GM18861 (cell line): ENCODE measurements around the gene ST6GALNAC2.

Experiments
- ATAC-seq: cut with Tn5 transposase; IDR thresholded peaks from one replicate; pipeline ENCODE4 v1.9.1; 2021; ENCODE audit not compliant: unreplicated experiment

Gene ST6GALNAC2

GRCh38 chr17:76556765-76557367, 28.8 kb downstream of the ST6GALNAC2 start:
- no peak for ATAC-seq

DNA sequence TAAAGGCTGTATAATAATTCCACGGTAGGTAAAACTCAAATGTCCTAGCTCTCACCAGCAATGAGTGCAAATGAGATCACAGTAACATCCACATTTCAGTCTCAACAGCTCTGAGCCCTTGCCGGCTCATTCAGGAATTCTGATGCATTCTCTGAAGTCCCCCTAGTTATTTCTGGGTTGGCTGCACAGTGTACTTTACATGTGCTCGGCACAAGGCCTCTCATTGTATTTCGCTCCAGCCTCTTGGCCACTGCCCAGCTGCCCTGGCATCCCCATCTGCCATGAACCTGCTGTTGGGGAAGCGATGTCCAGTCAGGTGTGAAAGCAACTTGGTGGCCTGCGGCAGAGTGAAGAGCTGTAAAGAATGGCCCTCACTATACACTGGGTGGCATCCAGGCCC, 31.5 kb downstream of the ST6GALNAC2 start:
- no peak for ATAC-seq

- no peak for ATAC-seq
Observed at GRCh38 chr17:76553178-76553908, 32.3 kb downstream of the ST6GALNAC2 start.

GRCh38 chr17:76551685-76552084, 34.0 kb downstream of the ST6GALNAC2 start:
- no peak for ATAC-seq

- no peak for ATAC-seq
Observed at GRCh38 chr17:76550712-76551615, 34.7 kb downstream of the ST6GALNAC2 start.

- no peak for ATAC-seq
Observed at GRCh38 chr17:76549539-76549938, 36.1 kb downstream of the ST6GALNAC2 start.

DNA sequence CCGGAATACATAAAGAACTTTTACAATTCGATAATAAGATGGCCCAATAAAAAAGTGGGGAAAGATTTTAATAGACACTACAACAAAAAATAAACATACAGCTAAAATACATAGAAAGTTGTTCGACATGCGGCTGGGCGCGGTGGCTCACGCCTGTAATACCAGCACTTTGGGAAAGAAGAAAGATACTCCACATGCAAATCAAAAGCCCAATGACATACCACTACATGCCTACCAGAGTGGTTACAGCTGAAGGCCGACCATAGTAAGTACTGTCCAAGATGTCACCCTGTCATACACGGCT, 36.5 kb downstream of the ST6GALNAC2 start:
- ATAC-seq = no peak

- no peak for ATAC-seq
Observed at GRCh38 chr17:76548378-76549214, 37.1 kb downstream of the ST6GALNAC2 start.

- no peak for ATAC-seq
Observed at GRCh38 chr17:76547642-76548202, 37.9 kb downstream of the ST6GALNAC2 start.

DNA sequence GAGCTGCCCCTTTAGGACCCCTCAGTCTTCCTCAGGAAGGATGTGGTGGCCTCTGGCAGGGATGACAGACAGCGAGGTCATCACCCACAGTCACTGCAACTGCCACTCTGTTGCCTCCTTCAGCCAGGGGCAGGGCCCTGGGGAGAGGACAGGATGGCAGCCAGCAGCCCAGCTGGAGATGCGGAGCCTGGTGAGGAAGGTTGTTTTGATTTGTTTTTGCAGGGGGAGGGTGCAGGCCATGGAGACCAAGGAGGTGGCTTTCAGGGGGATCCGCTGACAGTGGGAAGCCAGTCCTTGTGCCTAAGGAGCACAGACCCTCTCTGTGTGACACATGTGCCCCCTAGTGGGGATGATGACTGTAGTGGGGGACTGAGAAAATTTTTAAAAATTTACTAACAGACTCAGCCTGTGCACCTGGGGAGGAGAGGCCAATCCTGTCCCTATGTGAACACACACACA, 38.4 kb downstream of the ST6GALNAC2 start:
- no peak for ATAC-seq

- no peak for ATAC-seq
Observed at GRCh38 chr17:76546556-76547182, 39.0 kb downstream of the ST6GALNAC2 start.

DNA sequence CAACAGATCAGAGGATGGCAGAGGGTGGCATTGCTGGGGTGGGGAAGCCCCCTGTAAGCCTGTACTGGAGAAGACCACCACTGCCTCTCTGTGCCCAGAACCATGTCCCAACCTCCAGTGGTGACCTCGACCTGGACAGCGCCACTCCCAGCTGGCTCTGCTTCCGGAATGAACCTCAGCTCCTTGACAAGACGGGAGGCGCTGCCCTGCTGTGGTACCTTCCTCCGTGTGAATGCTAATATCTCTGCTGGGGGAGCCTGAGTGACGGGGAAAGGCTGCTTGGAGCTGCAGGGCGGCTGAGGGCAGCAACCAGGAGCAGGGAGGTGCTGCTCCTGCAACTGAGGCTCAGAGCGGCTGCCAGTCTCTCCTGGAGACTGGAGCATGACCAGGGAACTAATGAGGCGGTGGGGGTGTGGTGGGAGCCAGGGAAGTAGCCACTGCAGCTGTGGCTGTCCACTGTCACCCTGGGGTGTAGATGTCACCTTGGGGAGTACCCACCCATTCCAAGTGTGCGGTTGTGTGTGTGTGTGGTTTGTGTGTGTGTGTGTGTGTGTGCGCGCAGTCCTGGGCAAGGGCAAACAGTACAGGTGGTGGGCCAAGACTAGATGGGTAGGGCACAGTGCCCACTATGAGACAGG, 39.6 kb downstream of the ST6GALNAC2 start:
- no peak for ATAC-seq

DNA sequence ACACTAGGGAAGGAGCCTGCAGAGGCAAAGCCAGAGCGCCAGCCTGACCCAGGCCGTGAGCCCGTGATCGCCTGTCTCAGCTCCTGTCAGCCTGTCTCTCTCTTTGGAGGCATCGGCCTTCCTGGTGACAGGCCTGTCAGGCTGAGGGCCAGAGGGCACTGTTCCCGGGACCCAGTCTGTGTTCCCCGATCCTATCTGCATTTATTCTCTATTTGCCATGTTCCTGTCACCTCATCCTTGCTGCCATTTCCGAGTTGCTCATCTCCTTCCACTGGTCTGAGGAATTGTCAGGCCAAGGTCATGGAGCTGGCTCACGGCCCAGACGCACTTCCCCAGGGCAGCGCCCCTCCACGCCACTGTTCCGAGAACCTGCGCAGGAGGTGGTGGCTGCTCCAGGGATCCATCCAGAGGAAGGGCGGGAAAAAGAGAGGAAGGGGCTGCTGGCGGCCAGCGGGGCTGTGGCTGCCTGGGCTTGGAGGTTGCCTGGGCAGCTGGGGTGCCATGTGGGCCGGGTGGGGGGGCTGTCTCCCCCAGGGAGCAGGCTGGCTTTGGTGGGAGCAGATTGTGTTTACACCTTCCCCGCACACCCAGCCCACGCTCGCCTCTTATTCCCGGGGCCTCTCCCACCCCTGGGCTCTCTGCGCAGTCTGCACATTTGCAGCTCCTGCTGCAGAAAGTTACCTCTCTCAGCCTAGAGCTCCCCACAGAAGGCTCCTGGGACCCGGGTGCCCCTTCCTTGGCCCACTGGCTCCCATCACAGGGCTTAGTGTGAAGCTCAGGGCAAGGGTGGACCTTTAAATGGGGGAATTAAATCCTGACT, 40.9 kb downstream of the ST6GALNAC2 start:
- no peak for ATAC-seq

DNA sequence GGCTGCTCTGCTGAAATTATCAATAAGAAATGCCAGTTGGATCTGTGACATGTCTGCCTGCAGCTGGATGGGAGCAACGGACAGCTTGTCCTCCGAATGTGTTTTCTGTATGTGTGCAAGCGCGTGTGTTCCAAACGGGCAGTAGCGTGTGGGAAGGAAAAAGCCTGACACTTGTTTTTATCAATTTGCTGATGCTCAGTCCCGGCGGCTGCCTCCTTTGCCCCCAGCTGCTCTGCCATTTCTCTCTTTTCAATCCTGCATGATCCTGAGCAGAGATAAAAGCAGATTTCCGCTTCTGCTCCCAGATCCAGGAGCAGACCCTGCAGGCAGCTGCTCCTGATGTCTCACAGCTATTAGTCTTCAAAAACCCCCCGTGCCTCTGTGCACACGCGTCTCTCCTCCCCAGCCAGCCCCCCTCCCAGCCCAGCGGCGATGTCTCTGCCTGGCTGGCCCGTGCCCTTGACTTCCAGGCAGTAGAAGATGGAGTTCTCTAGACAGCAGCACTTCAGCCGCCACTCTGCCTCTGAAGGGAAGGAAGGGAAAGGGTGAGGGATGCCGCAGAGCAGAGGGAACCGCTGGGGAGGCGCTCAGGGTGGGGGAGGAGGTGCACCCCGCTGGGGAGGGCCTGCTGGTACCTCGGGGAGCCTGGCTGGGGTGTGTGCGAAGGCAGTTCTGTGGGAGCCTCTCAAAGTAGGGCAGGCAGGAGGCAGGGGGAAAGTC, 41.7 kb downstream of the ST6GALNAC2 start:
- no peak for ATAC-seq

DNA sequence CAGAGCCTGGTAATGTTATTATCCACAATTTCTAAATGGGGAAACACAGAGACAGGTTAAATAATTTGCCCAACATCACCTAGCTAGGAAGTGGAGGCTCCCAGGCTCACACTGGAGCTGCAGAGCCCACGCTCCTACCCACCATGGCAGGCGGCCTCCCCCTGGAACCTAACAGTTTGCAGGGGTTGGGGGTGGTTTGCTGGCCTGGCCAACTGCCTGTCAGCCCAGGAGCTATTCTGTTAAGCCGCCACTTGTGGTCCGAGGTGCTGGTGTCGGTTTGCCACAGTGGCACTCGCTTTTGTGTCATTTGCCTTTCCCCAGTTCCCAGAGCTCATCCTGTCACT, 42.2 kb downstream of the ST6GALNAC2 start:
- ATAC-seq = no peak

GRCh38 chr17:76542984-76543383, 42.7 kb downstream of the ST6GALNAC2 start:
- ATAC-seq = no peak

DNA sequence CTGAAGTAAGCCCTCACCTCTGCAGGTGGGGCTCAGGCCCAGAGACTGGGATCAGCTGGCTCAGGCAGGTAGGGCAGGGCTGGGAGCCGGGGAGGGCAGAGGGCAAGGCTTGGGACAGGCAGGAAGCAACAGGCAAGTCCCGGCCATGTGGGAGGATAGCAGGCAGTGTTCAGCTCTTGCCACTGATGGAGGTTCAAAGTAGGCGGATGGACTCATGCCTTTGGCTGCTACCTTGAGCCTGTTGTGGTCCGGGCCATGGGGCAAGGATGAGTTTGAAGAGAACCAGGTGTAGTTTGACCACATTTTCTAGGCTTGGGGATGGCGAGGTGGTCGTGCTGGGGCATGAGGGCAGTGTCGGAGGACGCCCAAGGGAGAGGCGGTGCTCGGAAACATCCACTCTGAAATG, 43.1 kb downstream of the ST6GALNAC2 start:
- ATAC-seq = no peak

- no peak for ATAC-seq
Observed at GRCh38 chr17:76541739-76542454, 43.8 kb downstream of the ST6GALNAC2 start.
